Skeletal muscle tissue (tissue), 4 donors: Measurements from ENCODE around the gene KYNU. TPM values are rescaled to one million over a fixed set of nuclear protein-coding genes. Genes with fewer than 3 reads are reported as not detected.

Source experiments
- H3K27ac ChIP-seq: one replicate; pipeline ENCODE4 v1.7.0; 2013; ENCODE audit warnings: mild to moderate bottlenecking, low read depth, low read length, inconsistent platforms
- H3K27me3 ChIP-seq, 3 donors: one replicate each; pipeline ENCODE4 v1.7.0; 2013; ENCODE audit warnings: low read length in 3 of 3; ENCODE audit not compliant: control insufficient read depth in 3 of 3, insufficient read depth in 3 of 3
- H3K36me3 ChIP-seq, 3 donors: one replicate each; pipeline ENCODE4 v1.7.0; 2013; ENCODE audit warnings: low read length in 3 of 3; ENCODE audit not compliant: control insufficient read depth in 3 of 3, insufficient read depth in 3 of 3
- H3K4me1 ChIP-seq, 3 donors: one replicate each; pipeline ENCODE4 v1.7.0; 2013; ENCODE audit warnings: low read length in 3 of 3, mild to moderate bottlenecking in 3 of 3; ENCODE audit not compliant: control insufficient read depth in 3 of 3, insufficient read depth in 3 of 3
- H3K4me3 ChIP-seq, 3 donors: one replicate each; pipeline ENCODE4 v1.7.0; 2013; ENCODE audit warnings: low read length in 3 of 3
- H3K9ac ChIP-seq, 3 donors: one replicate each; pipeline ENCODE4 v1.7.0; 2013; ENCODE audit warnings: low read length in 3 of 3, mild to moderate bottlenecking in 3 of 3, moderate library complexity in 2 of 3, low read depth in 1 of 3
- H3K9me3 ChIP-seq, 3 donors: one replicate each; pipeline ENCODE4 v1.7.0; 2013; ENCODE audit warnings: low read length in 3 of 3; ENCODE audit not compliant: control insufficient read depth in 3 of 3
- total RNA-seq: library from RNA; depleted of rRNA; stranded (reverse); fragments of >200 nt; gene quantifications from one replicate; pipeline ENCODE4 v1.2.3, GENCODE V29; 2014
- donor health status: Osteomylitis.

Gene KYNU
- total RNA-seq, 1 donor from 2014 or later: 1.0 TPM

GRCh38 chr2:142869461-142870106 lies 7.9 kb upstream of the KYNU start:
- peaks cover 0 to 4% (median 0%) of the 10 kb centered on the region in 3 donors for H3K4me1 ChIP-seq
- H3K4me3 ChIP-seq: no peak overlapping the region
- no peak overlapping the region for H3K9ac ChIP-seq
- no peaks in the 10 kb centered on the region for H3K9me3 ChIP-seq
- H3K36me3 ChIP-seq: no peaks in the 10 kb centered on the region
- no peaks in the 10 kb centered on the region for H3K27me3 ChIP-seq
- no peak overlapping the region for H3K27ac ChIP-seq

GRCh38 chr2:142870526-142870925 lies 6.9 kb upstream of the KYNU start:
- no peak overlapping the region for H3K9ac ChIP-seq
- no peaks in the 10 kb centered on the region for H3K27me3 ChIP-seq
- no peaks in the 10 kb centered on the region for H3K36me3 ChIP-seq
- no peak overlapping the region for H3K27ac ChIP-seq
- no peaks in the 10 kb centered on the region for H3K9me3 ChIP-seq
- H3K4me1 ChIP-seq: peaks cover 0 to 4% (median 0%) of the 10 kb centered on the region in 3 donors
- H3K4me3 ChIP-seq: no peak overlapping the region

- Histone ChIP-seq H3K9ac (no peak overlapping the region), H3K27me3 (no peaks in the 10 kb centered on the region), H3K9me3 (no peaks in the 10 kb centered on the region), H3K4me1 (peaks cover 0 to 4% (median 0%) of the 10 kb centered on the region in 3 donors), H3K27ac (no peak overlapping the region), H3K36me3 (no peaks in the 10 kb centered on the region), H3K4me3 (no peak overlapping the region)
Measured at GRCh38 chr2:142871396-142871795, 6.1 kb upstream of the KYNU start.

- Histone ChIP-seq H3K4me1 (no peaks in the 10 kb centered on the region), H3K27ac (no peak overlapping the region), H3K36me3 (no peaks in the 10 kb centered on the region), H3K27me3 (no peaks in the 10 kb centered on the region), H3K9me3 (no peaks in the 10 kb centered on the region), H3K9ac (no peak overlapping the region), H3K4me3 (no peak overlapping the region)
Measured at GRCh38 chr2:142872882-142873724, 4.4 kb upstream of the KYNU start.

GRCh38 chr2:142873831-142874287 lies 3.6 kb upstream of the KYNU start:
- Histone ChIP-seq H3K4me3 (no peak overlapping the region), H3K36me3 (no peaks in the 10 kb centered on the region), H3K27ac (no peak overlapping the region), H3K27me3 (no peaks in the 10 kb centered on the region), H3K9ac (no peak overlapping the region), H3K4me1 (no peaks in the 10 kb centered on the region), H3K9me3 (no peaks in the 10 kb centered on the region)

- no peak overlapping the region for H3K9ac ChIP-seq
- H3K4me1 ChIP-seq: no peaks in the 10 kb centered on the region
- no peak overlapping the region for H3K4me3 ChIP-seq
- no peaks in the 10 kb centered on the region for H3K36me3 ChIP-seq
- no peak overlapping the region for H3K27ac ChIP-seq
- no peaks in the 10 kb centered on the region for H3K9me3 ChIP-seq
- H3K27me3 ChIP-seq: no peaks in the 10 kb centered on the region
Measured at GRCh38 chr2:142874293-142874814, 3.1 kb upstream of the KYNU start.

- Histone ChIP-seq H3K27ac (no peak overlapping the region), H3K9ac (no peak overlapping the region), H3K36me3 (no peaks in the 10 kb centered on the region), H3K9me3 (no peaks in the 10 kb centered on the region), H3K4me1 (no peaks in the 10 kb centered on the region), H3K4me3 (no peak overlapping the region), H3K27me3 (no peaks in the 10 kb centered on the region)
Measured at GRCh38 chr2:142875010-142875409, 2.5 kb upstream of the KYNU start.

- H3K9me3 ChIP-seq: no peaks in the 10 kb centered on the region
- no peaks in the 10 kb centered on the region for H3K36me3 ChIP-seq
- no peaks in the 10 kb centered on the region for H3K4me1 ChIP-seq
- no peaks in the 10 kb centered on the region for H3K27me3 ChIP-seq
- H3K9ac ChIP-seq: no peak overlapping the region
- no peak overlapping the region for H3K27ac ChIP-seq
- no peak overlapping the region for H3K4me3 ChIP-seq
Measured at GRCh38 chr2:142875652-142876051, 1.8 kb upstream of the KYNU start.

GRCh38 chr2:142876423-142876822 lies 1.0 kb upstream of the KYNU start:
- no peaks in the 10 kb centered on the region for H3K36me3 ChIP-seq
- peaks cover 0 to 2% (median 0%) of the 10 kb centered on the region in 3 donors for H3K9me3 ChIP-seq
- no peak overlapping the region for H3K27ac ChIP-seq
- H3K4me3 ChIP-seq: no peak overlapping the region
- H3K9ac ChIP-seq: no peak overlapping the region
- H3K4me1 ChIP-seq: no peaks in the 10 kb centered on the region
- no peaks in the 10 kb centered on the region for H3K27me3 ChIP-seq
